Effector memory CD8-positive, alpha-beta T cell (primary cell): Measurements from ENCODE around the gene TMEM244.

Experiments used
- ATAC-seq: fragments of 150-1000 bp; cut with Tn5 transposase; replicated peaks from 2 replicates; pipeline ENCODE4 v1.10.0; 2021; ENCODE audit warnings: mild to moderate bottlenecking, moderate library complexity
- DNase-seq, 3 experiments: peaks; one replicate each; pipeline ENCODE4 v3.0.0; 2021
- H3K27ac Mint-ChIP-seq, 2 donors: one replicate each; pipeline ENCODE4 v1.8.0; 2022; ENCODE audit warnings: mild to moderate bottlenecking in 2 of 2, mixed read lengths in 2 of 2, moderate library complexity in 2 of 2
- H3K27me3 Mint-ChIP-seq, 2 donors: one replicate each; pipeline ENCODE4 v1.8.0; 2022; ENCODE audit warnings: mixed read lengths in 2 of 2
- H3K36me3 Mint-ChIP-seq: one replicate; pipeline ENCODE4 v1.8.0; 2022; ENCODE audit warnings: mild to moderate bottlenecking, moderate library complexity, mixed read lengths; ENCODE audit not compliant: insufficient read depth
- H3K4me1 Mint-ChIP-seq, 2 donors: one replicate each; pipeline ENCODE4 v1.8.0; 2022; ENCODE audit warnings: low read depth in 2 of 2, mixed read lengths in 2 of 2
- H3K4me3 Mint-ChIP-seq, 2 donors: one replicate each; pipeline ENCODE4 v1.8.0; 2022; ENCODE audit warnings: mild to moderate bottlenecking in 2 of 2, mixed read lengths in 2 of 2, moderate library complexity in 2 of 2
- H3K9me3 Mint-ChIP-seq, 2 donors: one replicate each; pipeline ENCODE4 v1.8.0; 2022; ENCODE audit warnings: mixed read lengths in 2 of 2
- total RNA-seq, 9 experiments: gene quantifications; one replicate each; lab custom pipeline; 2026; lab: John Stamatoyannopoulos, UW

The TMEM244 gene, protein sequence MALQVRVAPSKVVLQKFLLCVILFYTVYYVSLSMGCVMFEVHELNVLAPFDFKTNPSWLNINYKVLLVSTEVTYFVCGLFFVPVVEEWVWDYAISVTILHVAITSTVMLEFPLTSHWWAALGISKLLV
- 0 to 1.8 (median 0.17) reads per million in 9 experiments for total RNA-seq

DNA sequence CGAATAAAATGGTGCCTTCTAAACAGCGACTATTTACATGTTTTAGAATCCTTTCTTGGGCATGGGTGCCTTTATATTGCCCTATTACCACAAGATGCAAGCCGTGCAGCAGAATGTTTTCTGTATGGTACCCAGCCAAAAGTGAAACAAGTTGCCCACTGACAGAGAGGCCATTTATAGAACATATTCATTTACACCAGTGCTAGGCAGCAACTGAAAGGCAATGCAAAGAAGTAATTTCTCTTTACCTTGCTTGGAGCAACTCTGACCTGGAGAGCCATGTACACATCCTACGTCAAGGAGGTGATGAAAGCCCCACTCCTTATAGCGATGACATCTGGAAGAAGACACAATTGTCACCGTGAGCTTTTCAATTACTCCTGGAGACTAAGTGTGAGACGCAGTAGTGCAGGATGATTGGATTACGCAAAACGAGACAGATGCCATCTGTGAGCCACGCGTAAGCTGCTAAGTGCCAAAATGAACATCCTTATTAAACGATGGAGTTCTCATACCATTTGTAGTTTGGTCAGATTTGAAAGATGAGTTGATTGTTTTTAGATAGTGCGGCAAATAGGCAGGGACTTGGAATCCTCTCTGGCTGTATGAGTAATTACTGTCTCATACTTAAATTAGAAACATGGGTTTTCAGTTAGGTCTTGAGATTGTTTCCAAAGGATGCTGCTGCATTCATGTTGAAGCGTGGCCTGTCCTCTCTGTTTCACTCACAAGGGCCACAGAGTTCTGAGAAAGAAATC lies at the start of gene TMEM244:
TSS of gene TMEM244 (minus strand) at position 408 of the 758 bp plus-strand sequence. CDS start at position 281, 127 bp downstream.
- H3K9me3 Mint-ChIP-seq: no peaks in the 10 kb centered on the region
- DNase-seq (peak; percentile 8 to 40 (median 13)), ATAC-seq (peak; percentile 80)
- H3K36me3 Mint-ChIP-seq: no peaks in the 10 kb centered on the region
- H3K27me3 Mint-ChIP-seq: no peaks in the 10 kb centered on the region
- peak within 1 kb of the TSS; percentile 68 to 85 for H3K4me3 Mint-ChIP-seq
- peak within 1 kb of the TSS; percentile 81 to 98 for H3K27ac Mint-ChIP-seq
- peaks cover 7 to 25% of the 10 kb centered on the region in 2 donors for H3K4me1 Mint-ChIP-seq

DNA sequence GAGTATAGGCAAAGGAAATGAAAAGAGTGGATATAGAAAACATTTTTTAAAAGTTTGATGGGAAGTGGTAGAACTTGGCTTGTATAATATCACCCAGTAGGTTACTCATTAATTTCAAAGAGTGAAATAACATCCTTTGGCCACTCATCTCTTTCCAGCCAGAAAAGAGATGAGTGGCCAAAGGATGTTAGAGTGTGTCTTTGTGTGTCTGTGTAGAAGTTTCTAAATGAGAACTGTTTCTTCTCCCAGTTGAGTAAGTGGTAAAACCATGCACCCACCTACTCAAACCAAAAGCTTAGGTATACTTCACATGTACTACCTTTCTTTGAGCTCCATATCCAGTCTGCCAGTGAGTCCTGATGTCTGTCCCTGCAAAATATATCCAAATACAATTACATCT lies 47.7 kb upstream of the TMEM244 start:
- no peaks in the 10 kb centered on the region for H3K36me3 Mint-ChIP-seq
- H3K4me1 Mint-ChIP-seq: peaks cover 6 to 7% of the 10 kb centered on the region in 2 donors
- ATAC-seq: no peak

DNA sequence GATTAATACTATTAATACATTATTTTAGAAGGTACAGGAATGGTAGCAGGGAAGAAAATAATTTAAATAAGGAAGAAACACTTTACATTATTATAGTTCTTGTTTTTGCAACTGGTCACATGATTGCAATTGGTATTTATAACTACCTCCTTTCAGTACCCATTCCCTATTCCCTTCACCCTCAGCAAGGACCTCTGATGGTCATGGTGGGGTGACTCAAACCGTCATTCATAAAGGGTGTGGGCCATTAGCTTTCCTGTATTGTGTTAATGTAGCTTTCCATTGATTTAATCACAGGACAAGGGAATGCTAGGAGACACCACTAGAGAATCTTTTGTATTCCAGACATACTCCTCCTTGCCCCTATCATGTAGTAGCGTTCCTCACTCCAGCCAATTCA lies 47.2 kb upstream of the TMEM244 start:
- Mint-ChIP-seq H3K27ac (no peak overlapping the region), H3K4me1 (peaks cover 6 to 7% of the 10 kb centered on the region in 2 donors), H3K4me3 (no peak overlapping the region), H3K36me3 (no peaks in the 10 kb centered on the region), H3K27me3 (no peaks in the 10 kb centered on the region), H3K9me3 (no peaks in the 10 kb centered on the region)
- DNase-seq: no peak
- ATAC-seq: no peak

More for the DNA sequence above, 47.7 kb upstream of the TMEM244 start:
- Mint-ChIP-seq H3K27ac (no peak overlapping the region), H3K4me3 (no peak overlapping the region), H3K9me3 (no peaks in the 10 kb centered on the region), H3K27me3 (no peaks in the 10 kb centered on the region)
- no peak for DNase-seq

DNA sequence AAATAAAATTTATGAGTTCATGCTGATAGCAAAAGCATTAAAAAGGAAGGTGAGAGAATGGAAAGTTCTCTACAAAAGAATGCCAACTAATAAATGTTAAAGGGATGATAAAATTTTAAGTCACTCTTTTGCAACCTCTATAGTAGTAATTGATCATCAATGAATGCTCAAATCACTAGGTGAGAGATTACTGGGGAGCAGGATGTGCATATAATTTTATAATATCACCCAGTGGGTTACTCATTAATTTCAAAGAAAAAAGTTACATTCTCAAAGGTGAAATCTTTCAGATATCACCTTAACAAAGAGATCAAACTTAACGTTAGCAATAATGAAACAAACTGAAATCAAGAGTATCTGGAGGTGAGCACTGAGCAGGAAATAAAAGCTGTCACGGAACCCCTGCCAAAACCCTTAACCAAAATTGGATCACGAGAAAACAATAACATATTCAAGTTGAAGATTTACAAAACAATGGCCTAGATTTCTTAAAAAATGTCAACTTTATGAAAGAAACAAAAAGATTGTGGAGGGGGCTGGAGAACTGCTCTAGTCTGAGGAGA lies 45.5 kb upstream of the TMEM244 start:
- H3K36me3 Mint-ChIP-seq: no peaks in the 10 kb centered on the region
- ATAC-seq: no peak
- DNase-seq: no peak
- H3K4me3 Mint-ChIP-seq: no peak overlapping the region
- peaks cover 6 to 7% of the 10 kb centered on the region in 2 donors for H3K4me1 Mint-ChIP-seq
- H3K9me3 Mint-ChIP-seq: no peaks in the 10 kb centered on the region
- no peak overlapping the region for H3K27ac Mint-ChIP-seq
- H3K27me3 Mint-ChIP-seq: no peaks in the 10 kb centered on the region

DNA sequence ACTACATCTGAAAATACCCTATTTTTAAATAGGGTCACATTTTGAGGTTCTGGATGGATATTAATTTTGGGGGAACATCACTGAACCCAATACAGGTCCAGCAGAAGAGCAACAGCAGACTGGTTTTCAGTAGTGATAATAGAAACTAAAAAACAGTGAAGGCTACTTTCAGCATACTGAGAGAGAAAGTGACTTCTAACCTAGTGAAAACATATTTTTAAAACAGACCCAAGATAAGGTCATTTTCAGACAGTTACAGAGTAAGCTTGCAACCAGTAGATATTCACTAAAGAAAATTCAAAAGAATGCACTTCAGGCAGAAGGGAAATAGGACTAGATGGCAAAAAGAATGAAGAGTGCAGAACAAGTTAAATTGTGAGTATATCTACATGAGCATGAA lies 42.0 kb upstream of the TMEM244 start:
- no peak overlapping the region for H3K27ac Mint-ChIP-seq
- H3K36me3 Mint-ChIP-seq: peaks cover 2% of the 10 kb centered on the region
- H3K4me1 Mint-ChIP-seq: peaks cover 6 to 7% of the 10 kb centered on the region in 2 donors
- no peaks in the 10 kb centered on the region for H3K9me3 Mint-ChIP-seq
- DNase-seq (no peak), ATAC-seq (no peak)
- H3K4me3 Mint-ChIP-seq: no peak overlapping the region
- H3K27me3 Mint-ChIP-seq: no peaks in the 10 kb centered on the region

DNA sequence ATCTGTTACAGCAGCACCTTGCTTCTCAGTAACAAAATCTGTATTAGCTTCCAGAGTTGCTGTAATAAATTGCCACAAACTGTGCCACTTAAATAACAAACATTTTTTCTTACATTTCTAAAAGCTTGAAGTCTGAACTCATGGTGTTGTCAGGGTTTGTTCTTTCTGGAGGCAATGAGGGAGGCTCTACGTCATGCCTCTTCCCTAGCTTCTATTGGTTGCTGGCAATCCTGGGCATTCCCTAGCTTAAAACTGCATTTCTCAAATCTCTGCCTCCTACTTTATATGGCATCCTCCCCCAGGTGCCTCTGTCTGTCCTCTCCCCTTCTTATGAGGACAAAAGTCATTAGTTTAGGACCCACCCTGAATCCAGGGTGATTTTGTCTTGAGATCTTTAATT lies 41.6 kb upstream of the TMEM244 start:
- Mint-ChIP-seq H3K4me3 (no peak overlapping the region), H3K27ac (no peak overlapping the region), H3K9me3 (no peaks in the 10 kb centered on the region), H3K27me3 (no peaks in the 10 kb centered on the region), H3K4me1 (peaks cover 6 to 7% of the 10 kb centered on the region in 2 donors), H3K36me3 (peaks cover 2% of the 10 kb centered on the region)
- DNase-seq (no peak), ATAC-seq (no peak)

DNA sequence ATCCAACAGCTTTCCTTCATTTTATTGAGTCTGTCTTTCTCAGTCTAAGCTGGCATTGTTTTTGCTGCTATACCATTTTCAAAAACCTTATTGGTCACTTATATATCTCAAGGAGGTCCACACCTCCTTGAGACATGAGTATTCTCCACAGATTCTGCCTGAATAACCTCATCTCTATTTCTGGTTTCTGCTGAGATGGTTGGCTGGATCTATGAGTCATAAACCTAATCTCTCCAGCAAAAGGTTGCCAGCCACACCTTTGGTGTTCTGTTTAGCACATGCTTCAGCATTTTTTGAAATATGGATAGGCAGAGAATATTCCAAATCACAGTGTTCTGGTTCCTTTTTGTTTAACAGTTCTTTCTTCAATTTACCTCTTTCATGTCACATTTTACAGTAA lies 40.8 kb upstream of the TMEM244 start:
- H3K27me3 Mint-ChIP-seq: no peaks in the 10 kb centered on the region
- peaks cover 2% of the 10 kb centered on the region for H3K36me3 Mint-ChIP-seq
- no peak overlapping the region for H3K4me3 Mint-ChIP-seq
- H3K9me3 Mint-ChIP-seq: no peaks in the 10 kb centered on the region
- peaks cover 3 to 4% of the 10 kb centered on the region in 2 donors for H3K4me1 Mint-ChIP-seq
- DNase-seq (no peak), ATAC-seq (no peak)
- no peak overlapping the region for H3K27ac Mint-ChIP-seq

DNA sequence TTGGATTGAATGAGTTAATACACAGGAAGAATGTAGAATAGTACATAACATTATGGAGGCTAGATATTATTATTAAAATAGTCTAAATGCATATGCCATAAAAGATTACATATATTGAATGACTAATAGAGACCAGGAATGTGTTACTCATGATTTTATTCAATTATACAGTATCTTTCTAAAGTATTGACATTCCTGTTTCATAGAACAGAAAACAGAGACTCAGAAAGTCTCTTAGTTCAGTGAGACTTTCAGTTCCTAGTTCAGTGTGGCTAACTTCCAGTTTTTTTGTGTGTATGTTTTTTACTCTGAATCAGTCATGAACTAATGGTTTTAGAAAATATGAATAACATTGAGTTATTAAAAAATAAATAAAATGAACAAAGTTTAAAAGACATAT lies 34.6 kb upstream of the TMEM244 start:
- no peak overlapping the region for H3K27ac Mint-ChIP-seq
- peaks cover 2% of the 10 kb centered on the region for H3K36me3 Mint-ChIP-seq
- no peaks in the 10 kb centered on the region for H3K4me1 Mint-ChIP-seq
- H3K4me3 Mint-ChIP-seq: no peak overlapping the region
- no peaks in the 10 kb centered on the region for H3K27me3 Mint-ChIP-seq
- no peaks in the 10 kb centered on the region for H3K9me3 Mint-ChIP-seq
- no peak for ATAC-seq
- no peak for DNase-seq

DNA sequence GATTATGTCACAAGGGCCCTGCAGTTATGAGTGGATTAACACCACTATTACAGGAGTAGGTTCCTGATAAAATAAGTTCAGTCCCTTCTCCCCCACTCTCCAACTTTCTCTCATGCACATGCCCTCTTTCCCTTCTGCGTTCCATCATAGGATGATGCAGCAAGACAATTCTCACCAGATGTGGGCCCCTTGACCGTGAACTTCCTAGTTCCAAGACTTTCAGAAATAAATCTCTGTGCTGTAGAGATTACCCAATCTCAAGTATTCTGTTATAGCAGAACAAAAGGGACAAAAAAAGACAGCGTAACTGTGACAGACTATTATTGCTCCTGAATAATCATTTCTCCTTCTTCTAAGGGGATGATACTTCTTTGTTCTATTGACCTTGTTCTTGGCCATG lies 33.8 kb upstream of the TMEM244 start:
- Mint-ChIP-seq H3K27ac (no peak overlapping the region), H3K4me3 (no peak overlapping the region), H3K27me3 (no peaks in the 10 kb centered on the region), H3K9me3 (no peaks in the 10 kb centered on the region), H3K4me1 (peaks cover 0 to 5% of the 10 kb centered on the region in 2 donors), H3K36me3 (peaks cover 2% of the 10 kb centered on the region)
- DNase-seq (no peak), ATAC-seq (no peak)

DNA sequence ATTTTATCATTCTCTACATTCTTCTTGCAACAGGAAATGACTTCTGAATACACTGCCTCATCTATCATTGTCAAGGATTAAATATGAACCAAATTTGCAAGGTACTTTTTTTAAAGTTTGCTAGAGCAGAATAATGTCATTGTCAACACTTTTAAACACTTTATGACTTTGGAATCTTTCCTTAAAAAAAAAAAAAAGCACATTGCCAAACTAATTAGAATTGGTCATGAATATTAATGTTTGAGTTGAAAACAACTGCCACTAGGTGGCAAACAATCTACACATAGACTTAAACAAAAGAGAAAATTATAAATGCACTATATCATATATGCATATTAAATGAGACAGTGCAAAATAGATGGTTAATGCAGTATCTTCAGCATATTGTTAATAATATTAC lies 32.5 kb upstream of the TMEM244 start:
- peak; percentile 26 for ATAC-seq
- no peaks in the 10 kb centered on the region for H3K9me3 Mint-ChIP-seq
- peaks cover 0 to 5% of the 10 kb centered on the region in 2 donors for H3K4me1 Mint-ChIP-seq

DNA sequence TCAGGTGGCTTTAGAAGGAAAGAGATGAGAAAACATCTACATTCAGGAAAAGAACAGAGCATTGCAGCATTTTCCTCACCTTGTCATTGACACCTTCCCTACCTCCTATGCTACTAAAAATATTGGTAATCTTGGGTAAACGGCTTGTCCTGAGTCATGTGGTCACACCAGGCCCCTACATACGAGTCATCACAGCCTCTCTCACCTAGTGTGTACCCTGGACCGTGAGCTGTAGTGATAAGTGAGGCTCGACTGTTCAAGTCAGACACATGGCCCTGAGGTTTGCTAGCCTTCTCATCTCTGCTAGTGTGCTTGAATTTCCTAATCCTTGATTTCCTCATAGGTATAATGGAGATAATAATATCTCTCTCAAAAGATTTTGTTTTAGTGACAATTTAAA lies 29.6 kb upstream of the TMEM244 start:
- Mint-ChIP-seq H3K27ac (peak overlapping the region in 1 of 2 donors; percentile 67), H3K4me1 (peaks cover 0 to 5% of the 10 kb centered on the region in 2 donors)
- no peak for ATAC-seq

More for the DNA sequence above, 32.5 kb upstream of the TMEM244 start:
- no peak overlapping the region for H3K4me3 Mint-ChIP-seq
- peaks cover 2% of the 10 kb centered on the region for H3K36me3 Mint-ChIP-seq
- H3K27me3 Mint-ChIP-seq: no peaks in the 10 kb centered on the region
- no peak for DNase-seq
- no peak overlapping the region for H3K27ac Mint-ChIP-seq

DNA sequence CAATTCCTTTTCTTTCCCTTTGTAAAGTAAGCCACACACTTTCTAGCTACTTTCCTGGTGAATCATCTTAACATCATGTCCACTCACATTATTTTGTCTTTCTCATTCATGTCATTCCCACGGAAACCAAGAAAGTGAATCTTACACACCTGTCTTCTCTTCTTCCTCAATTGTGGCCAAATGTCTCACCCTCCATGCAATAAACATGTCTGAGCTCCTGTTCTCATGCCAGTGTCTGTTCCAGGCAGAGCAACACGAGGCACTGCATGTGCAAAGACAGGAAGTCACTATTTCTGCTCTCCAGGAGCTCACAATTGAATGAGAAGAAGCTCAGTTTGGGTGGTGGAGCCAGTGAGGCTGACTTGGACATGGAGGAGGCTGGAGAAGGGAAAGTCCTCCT lies 29.0 kb upstream of the TMEM244 start:
- H3K4me3 Mint-ChIP-seq: no peak overlapping the region
- no peak overlapping the region for H3K27ac Mint-ChIP-seq

More for the DNA sequence above, 29.6 kb upstream of the TMEM244 start:
- H3K27me3 Mint-ChIP-seq: no peaks in the 10 kb centered on the region
- DNase-seq: no peak
- no peaks in the 10 kb centered on the region for H3K9me3 Mint-ChIP-seq
- no peaks in the 10 kb centered on the region for H3K36me3 Mint-ChIP-seq
- no peak overlapping the region for H3K4me3 Mint-ChIP-seq

DNA sequence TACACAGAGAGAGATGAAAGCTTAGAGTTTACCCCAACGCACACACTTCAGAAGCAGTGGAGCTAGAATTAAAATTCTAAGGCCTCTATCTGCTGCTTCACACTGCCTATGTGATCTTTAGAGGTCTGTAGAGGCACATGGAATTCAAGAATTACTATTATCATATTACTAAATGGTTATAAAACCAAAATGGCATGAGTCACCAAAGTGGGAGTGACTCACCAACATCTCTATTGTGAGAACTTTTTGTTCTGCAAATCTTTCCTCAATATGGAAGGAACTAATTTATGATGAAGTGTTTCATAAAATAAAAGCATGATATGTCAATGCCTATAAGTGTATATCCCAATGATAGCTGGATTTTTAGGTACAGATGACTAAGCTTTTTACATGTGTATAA lies 28.5 kb upstream of the TMEM244 start:
- Mint-ChIP-seq H3K9me3 (no peaks in the 10 kb centered on the region), H3K27me3 (no peaks in the 10 kb centered on the region), H3K27ac (no peak overlapping the region), H3K4me1 (peaks cover 0 to 5% of the 10 kb centered on the region in 2 donors), H3K36me3 (no peaks in the 10 kb centered on the region), H3K4me3 (no peak overlapping the region)
- no peak for DNase-seq
- ATAC-seq: no peak

More for the DNA sequence above, 29.0 kb upstream of the TMEM244 start:
- no peaks in the 10 kb centered on the region for H3K36me3 Mint-ChIP-seq
- H3K4me1 Mint-ChIP-seq: peaks cover 0 to 5% of the 10 kb centered on the region in 2 donors
- ATAC-seq: no peak
- no peaks in the 10 kb centered on the region for H3K27me3 Mint-ChIP-seq
- H3K9me3 Mint-ChIP-seq: no peaks in the 10 kb centered on the region
- DNase-seq: no peak
